Small intestine (tissue), 16 donors: ENCODE measurements around the gene ELOVL5. TPM values are rescaled to one million over a fixed set of nuclear protein-coding genes. Genes with fewer than 3 reads are reported as not detected.
"Not testable (repeated sequence)": the region's sequence is repeated elsewhere in the genome, so short reads cannot be mapped to it uniquely, and the experiment has no call there.

Experiments used
- DNase-seq, 2 donors: peaks; one replicate each; pipeline versions ENCODE4 v3.0.0 to v3.0.0-alpha.2; 2013
- FAIRE-seq: peaks from 2 replicates; lab custom pipeline; 2012; peaks lifted over from hg19 to GRCh38; lab: Jason Lieb, UNC
- H3K27ac ChIP-seq, 3 donors: one replicate each; pipeline ENCODE4 v1.5.1; 2013; ENCODE audit warnings: low read length in 2 of 3, mild to moderate bottlenecking in 2 of 3, control low read depth in 1 of 3, inconsistent platforms in 1 of 3, low read depth in 1 of 3, moderate library complexity in 1 of 3
- H3K27me3 ChIP-seq, 3 donors: one replicate each; pipeline ENCODE4 v1.6.1; 2013; ENCODE audit warnings: low read length in 3 of 3, inconsistent platforms in 1 of 3; ENCODE audit not compliant: control insufficient read depth in 3 of 3, insufficient read depth in 3 of 3
- H3K36me3 ChIP-seq, 3 donors: one replicate each; pipeline ENCODE4 v1.6.1; 2013; ENCODE audit warnings: low read length in 3 of 3, inconsistent platforms in 1 of 3, low read depth in 1 of 3, mild to moderate bottlenecking in 1 of 3, moderate library complexity in 1 of 3; ENCODE audit not compliant: control insufficient read depth in 3 of 3, insufficient read depth in 2 of 3
- H3K4me1 ChIP-seq, 3 donors: one replicate each; pipeline ENCODE4 v1.6.1; 2013; ENCODE audit warnings: low read length in 2 of 3, inconsistent platforms in 1 of 3, low read depth in 1 of 3, mild to moderate bottlenecking in 1 of 3, moderate library complexity in 1 of 3; ENCODE audit not compliant: control insufficient read depth in 3 of 3, insufficient read depth in 2 of 3
- H3K4me3 ChIP-seq, 3 donors: one replicate each; pipeline ENCODE4 v1.5.1; 2013; ENCODE audit warnings: low read length in 3 of 3, control low read depth in 1 of 3, inconsistent platforms in 1 of 3, low read depth in 1 of 3, mild to moderate bottlenecking in 1 of 3, moderate library complexity in 1 of 3
- H3K9me3 ChIP-seq, 2 donors: one replicate each; pipeline ENCODE4 v1.6.1; 2013; ENCODE audit warnings: low read depth in 1 of 2, low read length in 1 of 2; ENCODE audit not compliant: control insufficient read depth in 2 of 2, insufficient read depth in 1 of 2
- WGBS, 3 donors: extraction: QIAGEN DNeasy Blood & Tissue Kit; methylation state at CpG; one replicate each; pipeline ENCODE4 v1.1.7; 2013; 5-methylcytosine and 5-hydroxymethylcytosine counted together
- long read RNA-seq, 10 donors: transcript quantifications; one replicate each; lab custom pipeline, GENCODE V29; 2026
- polyA plus RNA-seq, 4 donors: library from polyadenylated mRNA; stranded (reverse) in 3 of 4; unstranded in 1 of 4; fragments of 200-250 nt in 3 of 4; fragments of 120-200 nt in 1 of 4; gene quantifications; one replicate each; pipeline versions ENCODE4 v1.2.1 to v1.2.3, GENCODE V29; 2013
- donor health status: healthy with polysubstance abuse.
- donor health status: control.
- donor health status: control.
- donor health status: Bipolar disorder and iron deficiency.
- donor health status: healthy.

Gene ELOVL5
- polyA plus RNA-seq, result 10 to 100 TPM in 3 of 4 donors, 1 to 10 TPM in 1; 6.3 to 37.0 (median 22.6) TPM
- long read RNA-seq, donor 1, transcript ELOVL5-201 (8 exons, 2,827 nt), result major isoform, 14 of 15 reads
- long read RNA-seq, donor 1, partial matches to known transcripts, result 0 of 15 reads
- long read RNA-seq, donor 1, other reads (novel, unspliced or antisense), result 0 of 15 reads
- long read RNA-seq, donor 2, transcript ELOVL5-201 (8 exons, 2,827 nt), result major isoform, 6 of 7 reads
- long read RNA-seq, donor 2, partial matches to known transcripts, result 0 of 7 reads
- long read RNA-seq, donor 2, other reads (novel, unspliced or antisense), result 0 of 7 reads
- long read RNA-seq, donor 3, transcript ELOVL5-202 (3 exons, 580 nt), result major isoform, 5 of 9 reads
- long read RNA-seq, donor 3, partial matches to known transcripts, result 0 of 9 reads
- long read RNA-seq, donor 3, other reads (novel, unspliced or antisense), result 0 of 9 reads
- long read RNA-seq, donor 4, partial matches to known transcripts, result 0 of 1 reads
- long read RNA-seq, donor 4, other reads (novel, unspliced or antisense), result 0 of 1 reads
- long read RNA-seq, donor 5, transcript ELOVL5-201 (8 exons, 2,827 nt), result major isoform, 5 of 7 reads
- long read RNA-seq, donor 5, partial matches to known transcripts, result 0 of 7 reads
- long read RNA-seq, donor 5, other reads (novel, unspliced or antisense), result 0 of 7 reads
- long read RNA-seq, donor 6, transcript ELOVL5-201 (8 exons, 2,827 nt), result major isoform, 7 of 9 reads
- long read RNA-seq, donor 6, partial matches to known transcripts, result 0 of 9 reads
- long read RNA-seq, donor 6, other reads (novel, unspliced or antisense), result 0 of 9 reads
- long read RNA-seq, donor 7, transcript ELOVL5-201 (8 exons, 2,827 nt), result major isoform, 9 of 11 reads
- long read RNA-seq, donor 7, partial matches to known transcripts, result 0 of 11 reads
- long read RNA-seq, donor 7, other reads (novel, unspliced or antisense), result 0 of 11 reads
- long read RNA-seq, donor 8, partial matches to known transcripts, result 0 of 2 reads
- long read RNA-seq, donor 8, other reads (novel, unspliced or antisense), result 0 of 2 reads
- long read RNA-seq, donor 9, partial matches to known transcripts, result 0 of 4 reads
- long read RNA-seq, donor 9, other reads (novel, unspliced or antisense), result 0 of 4 reads
- long read RNA-seq, donor 10, transcript ELOVL5-201 (8 exons, 2,827 nt), result major isoform, 15 of 16 reads
- long read RNA-seq, donor 10, partial matches to known transcripts, result 0 of 16 reads
- long read RNA-seq, donor 10, other reads (novel, unspliced or antisense), result 0 of 16 reads

DNA sequence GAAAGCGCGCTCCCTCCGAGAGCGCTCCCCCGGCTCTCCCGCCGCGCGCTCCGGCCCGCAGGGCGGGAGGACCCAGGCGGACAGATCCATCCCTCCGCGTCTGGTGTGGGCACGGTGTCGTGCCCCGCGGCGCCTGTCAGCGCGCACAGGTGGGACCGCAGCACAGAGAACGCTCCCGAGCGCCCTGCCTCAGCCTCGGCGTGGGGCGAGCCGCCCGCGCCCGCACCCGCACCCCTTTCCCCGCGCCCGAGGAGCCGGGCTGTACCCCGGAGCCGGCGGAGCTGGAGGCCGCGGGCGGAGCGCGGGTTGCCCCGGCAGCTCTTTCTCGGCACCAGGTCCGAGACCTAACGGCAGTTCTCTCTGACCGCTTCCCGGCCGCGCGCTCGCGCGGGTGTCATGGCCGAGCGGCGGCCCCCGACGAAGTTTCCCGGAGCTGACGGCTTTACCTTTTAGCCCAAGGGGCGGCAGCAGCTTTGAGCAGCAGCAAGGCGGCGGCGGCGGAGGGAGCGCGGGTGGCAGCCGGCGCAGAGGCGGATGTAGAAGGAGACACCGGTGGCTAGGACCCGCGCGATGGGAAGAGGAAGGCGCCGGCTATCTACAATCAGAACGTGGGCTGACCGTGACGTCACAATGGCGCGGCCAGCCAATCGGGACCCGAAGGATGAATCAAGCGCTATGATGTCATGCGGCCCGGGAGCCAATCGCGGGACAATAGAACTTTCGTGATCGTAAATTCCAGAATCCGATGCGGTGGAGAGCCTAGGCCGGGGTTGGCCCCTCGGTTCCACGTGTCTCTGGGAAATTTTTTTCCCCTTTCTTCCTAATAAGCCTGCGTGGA, at the start of gene ELOVL5:
Gene ELOVL5, minus strand, starts transcription at position 580 of the 838 bp plus-strand sequence. CDS start 53,251 bp downstream, outside the sequence.
- FAIRE-seq, result no peak

GRCh38 chr6:53397283-53397682, 48.5 kb upstream of the ELOVL5 start:
- Histone ChIP-seq H3K27me3 (peaks cover 0 to under 1% (median 0%) of the 10 kb centered on the region in 3 donors), H3K4me1 (no peaks in the 10 kb centered on the region), H3K9me3 (no peaks in the 10 kb centered on the region), H3K4me3 (no peak overlapping the region), H3K27ac (no peak overlapping the region), H3K36me3 (no peaks in the 10 kb centered on the region)
- 80 to 85% (median 83%) methylated on average over 3 of the region's 3 CpGs for WGBS, 3 donors
- FAIRE-seq (no peak), DNase-seq (no peak)

More for the DNA sequence above, at the start of gene ELOVL5:
- Histone ChIP-seq H3K4me3 (peak within 1 kb of the TSS; percentile 78 to 97 (median 96)), H3K36me3 (no peaks in the 10 kb centered on the region), H3K4me1 (peaks cover 0 to 7% (median 3%) of the 10 kb centered on the region in 3 donors), H3K9me3 (no peaks in the 10 kb centered on the region), H3K27me3 (no peaks in the 10 kb centered on the region), H3K27ac (peak within 1 kb of the TSS; percentile 88 to 99 (median 90))
- WGBS, 3 donors, result 0 to 1% (median 0%) methylated on average over 86 to 101 of the region's 101 CpGs
- peak; percentile 88 to 97 for DNase-seq

GRCh38 chr6:53395986-53396385, 47.2 kb upstream of the ELOVL5 start:
- Histone ChIP-seq H3K4me1 (no peaks in the 10 kb centered on the region), H3K4me3 (no peak overlapping the region), H3K9me3 (no peaks in the 10 kb centered on the region), H3K36me3 (no peaks in the 10 kb centered on the region), H3K27ac (no peak overlapping the region), H3K27me3 (peaks cover 0 to 2% (median 0%) of the 10 kb centered on the region in 3 donors)
- FAIRE-seq (no peak), DNase-seq (no peak)

- FAIRE-seq (no peak), DNase-seq (no peak)
- WGBS, 3 donors, result 92 to 96% (median 94%) methylated on average over 3 of the region's 3 CpGs
- Histone ChIP-seq H3K27ac (no peak overlapping the region), H3K4me1 (no peaks in the 10 kb centered on the region), H3K9me3 (no peaks in the 10 kb centered on the region), H3K27me3 (peaks cover 0 to 2% (median 0%) of the 10 kb centered on the region in 3 donors), H3K36me3 (no peaks in the 10 kb centered on the region), H3K4me3 (no peak overlapping the region)
Measured at GRCh38 chr6:53394704-53395103, 46.0 kb upstream of the ELOVL5 start.

- DNase-seq (no peak), FAIRE-seq (no peak)
- Histone ChIP-seq H3K4me3 (no peak overlapping the region), H3K36me3 (no peaks in the 10 kb centered on the region), H3K27ac (no peak overlapping the region), H3K9me3 (no peaks in the 10 kb centered on the region), H3K4me1 (no peaks in the 10 kb centered on the region), H3K27me3 (peaks cover 0 to 2% (median 0%) of the 10 kb centered on the region in 3 donors)
- 75 to 86% (median 79%) methylated on average over 3 of the region's 3 CpGs for WGBS, 3 donors
Measured at GRCh38 chr6:53391170-53391569, 42.4 kb upstream of the ELOVL5 start.

GRCh38 chr6:53390010-53390409, 41.3 kb upstream of the ELOVL5 start:
- H3K9me3 ChIP-seq, result no peaks in the 10 kb centered on the region
- H3K4me1 ChIP-seq, result no peaks in the 10 kb centered on the region
- no peak for FAIRE-seq
- 82 to 96% (median 82%) methylated on average over 3 of the region's 3 CpGs for WGBS, 3 donors
- no peak overlapping the region for H3K27ac ChIP-seq
- no peak for DNase-seq
- H3K4me3 ChIP-seq, result no peak overlapping the region
- peaks cover 0 to 2% (median 0%) of the 10 kb centered on the region in 3 donors for H3K27me3 ChIP-seq
- no peaks in the 10 kb centered on the region for H3K36me3 ChIP-seq

DNA sequence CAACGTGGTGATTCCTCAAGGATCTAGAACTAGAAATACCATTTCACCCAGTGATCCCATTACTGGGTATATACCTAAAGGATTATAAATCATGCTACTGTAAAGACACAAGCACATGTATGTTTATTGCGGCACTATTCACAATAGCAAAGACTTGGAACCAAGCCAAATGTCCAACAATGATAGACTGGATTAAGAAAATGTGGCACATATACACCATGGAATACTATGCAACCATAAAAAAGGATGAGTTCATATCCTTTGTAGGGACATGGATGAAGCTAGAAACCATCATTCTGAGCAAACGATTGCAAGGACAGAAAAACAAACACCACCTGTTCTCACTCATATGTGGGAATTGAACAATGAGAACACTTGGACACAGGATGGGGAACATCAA, 39.9 kb upstream of the ELOVL5 start:
- not testable (repeated sequence) for H3K36me3 ChIP-seq, H3K4me3 ChIP-seq, H3K9me3 ChIP-seq, H3K27ac ChIP-seq, FAIRE-seq, H3K4me1 ChIP-seq, H3K27me3 ChIP-seq, DNase-seq
- WGBS, 3 donors, result 85 to 90% (median 86%) methylated on average over 3 of the region's 3 CpGs
